ENCODE data around the gene TMPRSS5. TPM values are rescaled to one million over a fixed set of nuclear protein-coding genes. Genes with fewer than 3 reads are reported as not detected.
"Not testable (repeated sequence)": the region's sequence is repeated elsewhere in the genome, so short reads cannot be mapped to it uniquely, and the experiment has no call there.

Gene TMPRSS5
- total RNA-seq, 2 donors from 2014 or later: 1.0 to 1.2 TPM

- no peak overlapping the region for H3K4me3 Mint-ChIP-seq
Measured at GRCh38 chr11:113715882-113716625, 9.9 kb upstream of the TMPRSS5 start.

GRCh38 chr11:113715273-113715672 is 9.2 kb upstream of the TMPRSS5 start:
- H3K9me3 Mint-ChIP-seq: peaks cover 13% of the 10 kb centered on the region
- TF ChIP-seq CTCF (conservative IDR thresholded peaks at IDR 0.05): peak; percentile 10
- DNase-seq: no peak
- H3K27ac Mint-ChIP-seq: no peak overlapping the region
- H3K36me3 Mint-ChIP-seq (ENCODE audit: low read depth): peaks cover 10% of the 10 kb centered on the region
- no peaks in the 10 kb centered on the region for H3K4me1 ChIP-seq (ENCODE audit: control insufficient read depth, insufficient read depth, low read length)
- WGBS, 2 experiments (ENCODE audit: insufficient coverage in 1 of 2, insufficient read length in 1 of 2): 92 to 100% methylated on average over 1 of the region's 1 CpG
- H3K9me3 ChIP-seq (ENCODE audit: control insufficient read depth, low read length): peaks cover under 1% of the 10 kb centered on the region
- H3K27me3 Mint-ChIP-seq (ENCODE audit: insufficient read depth): no peaks in the 10 kb centered on the region
- H3K9ac ChIP-seq (ENCODE audit: extremely low read depth, low read length, poor library complexity, severe bottlenecking): no peak overlapping the region
- H3K4me1 Mint-ChIP-seq: peaks cover 10% of the 10 kb centered on the region
- no peaks in the 10 kb centered on the region for H3K27me3 ChIP-seq (ENCODE audit: control insufficient read depth, insufficient read depth, low read length, poor library complexity, severe bottlenecking)
- H3K4me3 ChIP-seq (ENCODE audit: low read length): no peak overlapping the region
- peaks cover 3% of the 10 kb centered on the region for H3K36me3 ChIP-seq (ENCODE audit: control insufficient read depth, insufficient read depth, low read length)
- H3K27ac ChIP-seq (ENCODE audit: low read depth, low read length): no peak overlapping the region
- H3K4me3 Mint-ChIP-seq: no peak overlapping the region

More at GRCh38 chr11:113715882-113716625, 9.9 kb upstream of the TMPRSS5 start:
- H3K27me3 Mint-ChIP-seq (ENCODE audit: insufficient read depth): no peaks in the 10 kb centered on the region
- H3K4me1 Mint-ChIP-seq: peaks cover 10% of the 10 kb centered on the region
- Histone ChIP-seq H3K9ac (ENCODE audit: extremely low read depth, low read length, poor library complexity, severe bottlenecking) (no peak overlapping the region), H3K27ac (ENCODE audit: low read depth, low read length) (no peak overlapping the region), H3K27me3 (ENCODE audit: control insufficient read depth, insufficient read depth, low read length, poor library complexity, severe bottlenecking) (no peaks in the 10 kb centered on the region), H3K4me1 (ENCODE audit: control insufficient read depth, insufficient read depth, low read length) (no peaks in the 10 kb centered on the region), H3K9me3 (ENCODE audit: control insufficient read depth, low read length) (no peaks in the 10 kb centered on the region), H3K36me3 (ENCODE audit: control insufficient read depth, insufficient read depth, low read length) (peaks cover 3% of the 10 kb centered on the region), H3K4me3 (ENCODE audit: low read length) (no peak overlapping the region)
- H3K9me3 Mint-ChIP-seq: peaks cover 13% of the 10 kb centered on the region
- no peak for DNase-seq
- 100% methylated on average over 2 of the region's 2 CpGs; no CpG with 5 or more reads in 1 of the 2 experiments for WGBS, 2 experiments (ENCODE audit: insufficient coverage in 1 of 2, insufficient read length in 1 of 2)
- peaks cover 15% of the 10 kb centered on the region for H3K36me3 Mint-ChIP-seq (ENCODE audit: low read depth)
- no peak overlapping the region for H3K27ac Mint-ChIP-seq
- no peak for TF ChIP-seq CTCF (conservative IDR thresholded peaks at IDR 0.05)

- Mint-ChIP-seq H3K4me3 (no peak overlapping the region), H3K27ac (no peak overlapping the region), H3K36me3 (ENCODE audit: low read depth) (peaks cover 14% of the 10 kb centered on the region), H3K27me3 (ENCODE audit: insufficient read depth) (no peaks in the 10 kb centered on the region), H3K4me1 (peaks cover 10% of the 10 kb centered on the region), H3K9me3 (peaks cover 30% of the 10 kb centered on the region)
- no CpG with 5 or more reads among the region's 1 CpG for WGBS, 2 experiments (ENCODE audit: insufficient coverage in 1 of 2, insufficient read length in 1 of 2)
- Histone ChIP-seq H3K27ac (ENCODE audit: low read depth, low read length) (no peak overlapping the region), H3K36me3 (ENCODE audit: control insufficient read depth, insufficient read depth, low read length) (peaks cover 3% of the 10 kb centered on the region), H3K27me3 (ENCODE audit: control insufficient read depth, insufficient read depth, low read length, poor library complexity, severe bottlenecking) (no peaks in the 10 kb centered on the region), H3K9ac (ENCODE audit: extremely low read depth, low read length, poor library complexity, severe bottlenecking) (no peak overlapping the region), H3K4me3 (ENCODE audit: low read length) (no peak overlapping the region), H3K4me1 (ENCODE audit: control insufficient read depth, insufficient read depth, low read length) (no peaks in the 10 kb centered on the region), H3K9me3 (ENCODE audit: control insufficient read depth, low read length) (peaks cover 29% of the 10 kb centered on the region)
- TF ChIP-seq CTCF (conservative IDR thresholded peaks at IDR 0.05): no peak
- no peak for DNase-seq
Measured at GRCh38 chr11:113710989-113711388, 4.9 kb upstream of the TMPRSS5 start.

- not testable (repeated sequence) for H3K27ac ChIP-seq (ENCODE audit: low read depth, low read length); H3K4me1 Mint-ChIP-seq; H3K27me3 Mint-ChIP-seq (ENCODE audit: insufficient read depth); H3K4me1 ChIP-seq (ENCODE audit: control insufficient read depth, insufficient read depth, low read length); H3K36me3 ChIP-seq (ENCODE audit: control insufficient read depth, insufficient read depth, low read length); H3K27ac Mint-ChIP-seq; H3K27me3 ChIP-seq (ENCODE audit: control insufficient read depth, insufficient read depth, low read length, poor library complexity, severe bottlenecking); H3K9ac ChIP-seq (ENCODE audit: extremely low read depth, low read length, poor library complexity, severe bottlenecking); DNase-seq; H3K36me3 Mint-ChIP-seq (ENCODE audit: low read depth); H3K4me3 Mint-ChIP-seq; H3K4me3 ChIP-seq (ENCODE audit: low read length)
- 100% methylated on average over 1 of the region's 1 CpG; no CpG with 5 or more reads in 1 of the 2 experiments for WGBS, 2 experiments (ENCODE audit: insufficient coverage in 1 of 2, insufficient read length in 1 of 2)
- H3K9me3 ChIP-seq (ENCODE audit: control insufficient read depth, low read length): peaks cover 11% of the 10 kb centered on the region
- peaks cover 15% of the 10 kb centered on the region for H3K9me3 Mint-ChIP-seq
Measured at GRCh38 chr11:113703551-113703950, 2.6 kb downstream of the TMPRSS5 start.

Measured in endodermal cell (in vitro differentiated cells).